ENCODE results near the gene XRCC4.

The XRCC4 gene

DNA sequence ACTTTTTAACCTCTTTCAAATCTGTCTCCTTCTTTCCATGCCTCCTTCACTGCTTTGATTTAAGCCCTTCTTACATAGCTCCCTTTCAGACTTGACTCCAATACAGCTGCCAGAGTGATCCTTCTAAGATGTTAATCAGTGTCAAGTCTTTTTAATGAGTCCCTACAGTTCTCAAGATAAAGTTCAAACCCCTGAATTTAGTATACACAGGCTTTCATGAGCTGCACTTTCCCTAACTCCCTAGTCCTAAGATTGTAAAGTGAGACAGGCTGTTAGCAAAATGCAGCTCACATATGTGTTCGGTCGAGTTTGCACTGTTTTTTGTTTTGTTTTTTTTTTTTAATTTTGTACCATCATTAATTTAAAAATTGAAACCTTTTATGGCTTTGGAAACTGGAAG is 203.8 kb downstream of the XRCC4 start (continued):
- TF ChIP-seq GLIS1 (tag by site-specific recombination; IDR thresholded peaks at IDR 0.05): no peak
- TF ChIP-seq ZNF146 (tag by site-specific recombination; IDR thresholded peaks at IDR 0.05): no peak
- no peak for TF ChIP-seq ZNF140 (tag by site-specific recombination; IDR thresholded peaks at IDR 0.05)
- TF ChIP-seq HOXC10 (CRISPR knock-in tag; IDR thresholded peaks at IDR 0.05): no peak
- TF ChIP-seq ZSCAN30 (tag by site-specific recombination; IDR thresholded peaks at IDR 0.05): no peak

DNA sequence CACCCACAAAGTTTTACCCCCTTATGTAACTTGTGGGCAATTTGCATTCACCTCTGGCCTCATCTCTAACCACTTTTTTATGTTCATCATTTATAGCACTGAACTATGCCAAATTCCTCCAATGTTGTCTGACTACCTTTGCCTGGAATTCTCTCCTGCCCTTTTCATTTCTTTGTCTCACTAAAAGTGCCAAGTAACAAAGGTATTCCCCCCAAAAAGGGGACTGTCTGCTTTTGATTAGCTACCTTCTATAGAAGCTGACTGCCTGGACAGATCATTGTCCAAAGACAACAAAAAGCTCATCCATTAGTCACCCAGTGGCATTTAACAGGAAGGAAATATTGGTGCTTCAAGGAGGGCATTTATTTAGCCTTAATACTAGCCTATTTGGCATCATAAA is 204.3 kb downstream of the XRCC4 start:
- peaks cover 4% of the 10 kb centered on the region; the same call in 1 of the 2 replicates for H3K4me1 ChIP-seq (ENCODE audit: control insufficient read depth, insufficient read depth, low read length)
- H3K27ac ChIP-seq (ENCODE audit: extremely low read depth, low read depth, low read length): no peak overlapping the region

DNA sequence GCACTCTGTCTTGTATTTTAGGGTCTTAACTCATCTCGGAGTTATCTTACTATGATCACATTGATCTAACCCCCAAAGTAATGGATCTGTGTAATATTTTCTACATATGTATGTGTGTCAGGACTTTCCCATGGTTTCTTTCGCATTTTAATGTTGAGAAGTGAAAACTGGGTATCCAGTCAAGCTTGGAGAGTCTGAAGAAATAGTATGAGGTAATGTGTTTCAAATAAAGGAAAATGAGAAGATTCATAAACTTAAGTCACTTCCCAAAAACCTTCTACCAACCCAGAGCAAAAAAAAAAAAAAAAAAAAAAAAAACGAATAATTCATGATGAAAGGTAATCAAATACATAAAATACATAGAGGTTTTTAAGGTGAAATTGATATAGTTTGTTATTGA is 206.4 kb downstream of the XRCC4 start:
- Histone ChIP-seq H3K9me3 (ENCODE audit: control insufficient read depth, insufficient read depth, low read depth, low read length) (no peaks in the 10 kb centered on the region), H3K36me3 (ENCODE audit: control insufficient read depth in 2 of 2, insufficient read depth in 1 of 2, low read length in 2 of 2) (no peaks in the 10 kb centered on the region), H3K27ac (ENCODE audit: extremely low read depth, low read depth, low read length) (no peak overlapping the region), H3K4me3 (ENCODE audit: low read depth, low read length) (no peak overlapping the region), H3K4me1 (ENCODE audit: control insufficient read depth, insufficient read depth, low read length) (peaks cover 4% of the 10 kb centered on the region; the same call in 1 of the 2 replicates)
- ChIA-PET CTCF (no interaction called here), POLR2A (no interaction called here)
- TF ChIP-seq, protein P1, sequence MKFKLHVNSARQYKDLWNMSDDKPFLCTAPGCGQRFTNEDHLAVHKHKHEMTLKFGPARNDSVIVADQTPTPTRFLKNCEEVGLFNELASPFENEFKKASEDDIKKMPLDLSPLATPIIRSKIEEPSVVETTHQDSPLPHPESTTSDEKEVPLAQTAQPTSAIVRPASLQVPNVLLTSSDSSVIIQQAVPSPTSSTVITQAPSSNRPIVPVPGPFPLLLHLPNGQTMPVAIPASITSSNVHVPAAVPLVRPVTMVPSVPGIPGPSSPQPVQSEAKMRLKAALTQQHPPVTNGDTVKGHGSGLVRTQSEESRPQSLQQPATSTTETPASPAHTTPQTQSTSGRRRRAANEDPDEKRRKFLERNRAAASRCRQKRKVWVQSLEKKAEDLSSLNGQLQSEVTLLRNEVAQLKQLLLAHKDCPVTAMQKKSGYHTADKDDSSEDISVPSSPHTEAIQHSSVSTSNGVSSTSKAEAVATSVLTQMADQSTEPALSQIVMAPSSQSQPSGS (tag by site-specific recombination; IDR thresholded peaks at IDR 0.05; ENCODE audit: low read depth): no peak
- no peak for TF ChIP-seq MZF1 (tag by site-specific recombination; IDR thresholded peaks at IDR 0.05; ENCODE audit: borderline replicate concordance)
- TF ChIP-seq, protein P2, sequence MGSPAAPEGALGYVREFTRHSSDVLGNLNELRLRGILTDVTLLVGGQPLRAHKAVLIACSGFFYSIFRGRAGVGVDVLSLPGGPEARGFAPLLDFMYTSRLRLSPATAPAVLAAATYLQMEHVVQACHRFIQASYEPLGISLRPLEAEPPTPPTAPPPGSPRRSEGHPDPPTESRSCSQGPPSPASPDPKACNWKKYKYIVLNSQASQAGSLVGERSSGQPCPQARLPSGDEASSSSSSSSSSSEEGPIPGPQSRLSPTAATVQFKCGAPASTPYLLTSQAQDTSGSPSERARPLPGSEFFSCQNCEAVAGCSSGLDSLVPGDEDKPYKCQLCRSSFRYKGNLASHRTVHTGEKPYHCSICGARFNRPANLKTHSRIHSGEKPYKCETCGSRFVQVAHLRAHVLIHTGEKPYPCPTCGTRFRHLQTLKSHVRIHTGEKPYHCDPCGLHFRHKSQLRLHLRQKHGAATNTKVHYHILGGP (tag by site-specific recombination; IDR thresholded peaks at IDR 0.05): no peak
- no peak for TF ChIP-seq ZNF23 (tag by site-specific recombination; IDR thresholded peaks at IDR 0.05; ENCODE audit: borderline replicate concordance)
- TF ChIP-seq, protein P3, sequence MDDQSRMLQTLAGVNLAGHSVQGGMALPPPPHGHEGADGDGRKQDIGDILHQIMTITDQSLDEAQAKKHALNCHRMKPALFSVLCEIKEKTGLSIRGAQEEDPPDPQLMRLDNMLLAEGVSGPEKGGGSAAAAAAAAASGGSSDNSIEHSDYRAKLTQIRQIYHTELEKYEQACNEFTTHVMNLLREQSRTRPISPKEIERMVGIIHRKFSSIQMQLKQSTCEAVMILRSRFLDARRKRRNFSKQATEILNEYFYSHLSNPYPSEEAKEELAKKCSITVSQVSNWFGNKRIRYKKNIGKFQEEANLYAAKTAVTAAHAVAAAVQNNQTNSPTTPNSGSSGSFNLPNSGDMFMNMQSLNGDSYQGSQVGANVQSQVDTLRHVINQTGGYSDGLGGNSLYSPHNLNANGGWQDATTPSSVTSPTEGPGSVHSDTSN (CRISPR knock-in tag; IDR thresholded peaks at IDR 0.05): no peak
- no peak for TF ChIP-seq ZNF140 (tag by site-specific recombination; IDR thresholded peaks at IDR 0.05)
- no peak for TF ChIP-seq KLF1 (tag by site-specific recombination; IDR thresholded peaks at IDR 0.05)
- no peak for TF ChIP-seq ZNF391 (tag by site-specific recombination; IDR thresholded peaks at IDR 0.05; ENCODE audit: borderline replicate concordance, low read depth)
- no peak for TF ChIP-seq ZBTB21 (tag by site-specific recombination; IDR thresholded peaks at IDR 0.05)
- no peak for TF ChIP-seq ZNF677 (tag by site-specific recombination; IDR thresholded peaks at IDR 0.05)
- TF ChIP-seq MEIS1 (CRISPR knock-in tag; IDR thresholded peaks at IDR 0.05; ENCODE audit: borderline replicate concordance): no peak
- TF ChIP-seq, protein P4, sequence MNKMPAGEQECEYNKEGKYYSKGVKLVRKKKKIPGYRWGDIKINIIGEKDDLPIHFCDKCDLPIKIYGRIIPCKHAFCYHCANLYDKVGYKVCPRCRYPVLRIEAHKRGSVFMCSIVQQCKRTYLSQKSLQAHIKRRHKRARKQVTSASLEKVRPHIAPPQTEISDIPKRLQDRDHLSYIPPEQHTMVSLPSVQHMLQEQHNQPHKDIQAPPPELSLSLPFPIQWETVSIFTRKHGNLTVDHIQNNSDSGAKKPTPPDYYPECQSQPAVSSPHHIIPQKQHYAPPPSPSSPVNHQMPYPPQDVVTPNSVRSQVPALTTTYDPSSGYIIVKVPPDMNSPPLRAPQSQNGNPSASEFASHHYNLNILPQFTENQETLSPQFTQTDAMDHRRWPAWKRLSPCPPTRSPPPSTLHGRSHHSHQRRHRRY (tag by site-specific recombination; IDR thresholded peaks at IDR 0.05): no peak
- no peak for TF ChIP-seq ZNF202 (tag by site-specific recombination; IDR thresholded peaks at IDR 0.05; ENCODE audit: borderline replicate concordance)
- no peak for TF ChIP-seq YY1 (tag by site-specific recombination; IDR thresholded peaks at IDR 0.05)
- no peak for TF ChIP-seq ZNF37A (tag by site-specific recombination; IDR thresholded peaks at IDR 0.05)
- no peak for TF ChIP-seq ZNF747 (tag by site-specific recombination; IDR thresholded peaks at IDR 0.05)
- no peak for TF ChIP-seq KLF7 (tag by site-specific recombination; IDR thresholded peaks at IDR 0.05; ENCODE audit: borderline replicate concordance)
- TF ChIP-seq ZFHX2 (tag by site-specific recombination; conservative IDR thresholded peaks at IDR 0.05): no peak

More for the DNA sequence above, 204.3 kb downstream of the XRCC4 start:
- ChIA-PET POLR2A (no interaction called here), CTCF (no interaction called here)
- TF ChIP-seq ZBTB1 (tag by site-specific recombination; IDR thresholded peaks at IDR 0.05): no peak
- no peak for TF ChIP-seq ZNF354C (tag by site-specific recombination; IDR thresholded peaks at IDR 0.05; ENCODE audit: borderline replicate concordance, low read depth)
- no peak for TF ChIP-seq ZNF24 (tag by site-specific recombination; IDR thresholded peaks at IDR 0.05)
- no peak for TF ChIP-seq ZNF335 (tag by site-specific recombination; conservative IDR thresholded peaks at IDR 0.05)
- TF ChIP-seq, protein P5, sequence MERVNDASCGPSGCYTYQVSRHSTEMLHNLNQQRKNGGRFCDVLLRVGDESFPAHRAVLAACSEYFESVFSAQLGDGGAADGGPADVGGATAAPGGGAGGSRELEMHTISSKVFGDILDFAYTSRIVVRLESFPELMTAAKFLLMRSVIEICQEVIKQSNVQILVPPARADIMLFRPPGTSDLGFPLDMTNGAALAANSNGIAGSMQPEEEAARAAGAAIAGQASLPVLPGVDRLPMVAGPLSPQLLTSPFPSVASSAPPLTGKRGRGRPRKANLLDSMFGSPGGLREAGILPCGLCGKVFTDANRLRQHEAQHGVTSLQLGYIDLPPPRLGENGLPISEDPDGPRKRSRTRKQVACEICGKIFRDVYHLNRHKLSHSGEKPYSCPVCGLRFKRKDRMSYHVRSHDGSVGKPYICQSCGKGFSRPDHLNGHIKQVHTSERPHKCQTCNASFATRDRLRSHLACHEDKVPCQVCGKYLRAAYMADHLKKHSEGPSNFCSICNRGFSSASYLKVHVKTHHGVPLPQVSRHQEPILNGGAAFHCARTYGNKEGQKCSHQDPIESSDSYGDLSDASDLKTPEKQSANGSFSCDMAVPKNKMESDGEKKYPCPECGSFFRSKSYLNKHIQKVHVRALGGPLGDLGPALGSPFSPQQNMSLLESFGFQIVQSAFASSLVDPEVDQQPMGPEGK (tag by site-specific recombination; IDR thresholded peaks at IDR 0.05): no peak
- no peak for TF ChIP-seq ZNF558 (tag by site-specific recombination; IDR thresholded peaks at IDR 0.05)
- TF ChIP-seq HOXC10 (CRISPR knock-in tag; IDR thresholded peaks at IDR 0.05): no peak
- no peak for TF ChIP-seq ZNF585B (tag by site-specific recombination; IDR thresholded peaks at IDR 0.05)
- H3K36me3 ChIP-seq (ENCODE audit: control insufficient read depth in 2 of 2, insufficient read depth in 1 of 2, low read length in 2 of 2): no peaks in the 10 kb centered on the region
- no peaks in the 10 kb centered on the region for H3K9me3 ChIP-seq (ENCODE audit: control insufficient read depth, insufficient read depth, low read depth, low read length)
- no peak overlapping the region for H3K4me3 ChIP-seq (ENCODE audit: low read depth, low read length)
